Endothelial cell of umbilical vein (primary cell): ENCODE measurements around the gene TOR1A. TPM values are rescaled to one million over a fixed set of nuclear protein-coding genes. Genes with fewer than 3 reads are reported as not detected.
"Not testable (repeated sequence)": the region's sequence is repeated elsewhere in the genome, so short reads cannot be mapped to it uniquely, and the experiment has no call there.

Source experiments
- BruUV-seq: library from RNA; stranded (reverse); fragments of 400-500 nt; replicated peaks from 2 replicates; lab custom pipeline; 2021; lab: Mats Ljungman, UMichigan
- CTCF ChIA-PET: fragments of 300-600, 350-600 bp; sonication (Branson Sonifier 250); formaldehyde crosslinking; loops from one replicate; lab custom pipeline; 2021; ENCODE audit warnings: antibody characterized with exemption, inconsistent platforms; lab: Charles Lee
- POLR2A ChIA-PET: fragments of 300-600, 350-600 bp; sonication (Branson Sonifier 250); formaldehyde crosslinking; loops from one replicate; lab custom pipeline; 2021; ENCODE audit warnings: antibody characterized with exemption, inconsistent platforms; lab: Charles Lee
- DNase-seq: peaks from one replicate; pipeline ENCODE4 v3.0.0-alpha.2; 2011; ENCODE audit warnings: low read depth, low spot score
- FAIRE-seq: peaks from 2 replicates; lab custom pipeline; 2011; peaks lifted over from hg19 to GRCh38; lab: Jason Lieb, UNC
- H2AFZ ChIP-seq: 2 replicates; pipeline ENCODE4 v1.6.0; 2012; ENCODE audit warnings: low read depth, low read length, control low read depth, inconsistent platforms
- H3K27ac ChIP-seq: 2 replicates; pipeline ENCODE4 v1.5.1; 2011; ENCODE audit warnings: low read depth, mild to moderate bottlenecking, control low read depth, low read length, moderate library complexity; ENCODE audit not compliant: insufficient read depth
- H3K27me3 ChIP-seq, 2 experiments: 2 replicates each; pipeline versions ENCODE4 v1.6.0 to v1.6.1; 2011; ENCODE audit warnings: low read length in 2 of 2, mixed read lengths in 1 of 2; ENCODE audit not compliant: control insufficient read depth in 2 of 2, insufficient read depth in 2 of 2
- H3K36me3 ChIP-seq, 2 experiments: 2 replicates in 1 of 2; 3 replicates in 1 of 2; pipeline ENCODE4 v1.5.1; 2011; ENCODE audit warnings: low read length in 2 of 2, mild to moderate bottlenecking in 1 of 2, moderate library complexity in 1 of 2; ENCODE audit not compliant: control insufficient read depth in 2 of 2, insufficient read depth in 2 of 2; ENCODE audit errors: extremely low read depth in 1 of 2
- H3K4me1 ChIP-seq: 3 replicates; pipeline ENCODE4 v1.5.1; 2011; ENCODE audit warnings: mild to moderate bottlenecking, low read length; ENCODE audit not compliant: control insufficient read depth, insufficient read depth; ENCODE audit errors: extremely low read depth
- H3K4me2 ChIP-seq: 2 replicates; pipeline ENCODE4 v1.6.1; 2011; ENCODE audit warnings: low read length, control low read depth, mixed read lengths; ENCODE audit not compliant: insufficient read depth
- H3K4me3 ChIP-seq, 3 experiments: fragments of 200-600 bp in 1 of 3; sonication (generic), shearing (Covaris generic) in 1 of 3; replicated peaks in 1 of 3; 2 replicates each; pipeline ENCODE4 v1.5.1; 2011 to 2016; ENCODE audit warnings: control low read depth in 3 of 3, low read length in 3 of 3, mild to moderate bottlenecking in 2 of 3, inconsistent platforms in 1 of 3, low read depth in 1 of 3, moderate library complexity in 1 of 3; ENCODE audit not compliant: insufficient read depth in 1 of 3
- H3K79me2 ChIP-seq: 2 replicates; pipeline ENCODE4 v1.6.0; 2012; ENCODE audit warnings: low read length, inconsistent platforms; ENCODE audit not compliant: control insufficient read depth, insufficient read depth
- H3K9ac ChIP-seq: replicated peaks from 2 replicates; pipeline ENCODE3; 2011; ENCODE audit warnings: low read length, control low read depth; ENCODE audit not compliant: insufficient read depth; ENCODE audit errors: extremely low read depth
- H3K9me1 ChIP-seq: replicated peaks from 3 replicates; pipeline ENCODE4 v1.6.0; 2011; ENCODE audit warnings: mild to moderate bottlenecking, low read length; ENCODE audit not compliant: control insufficient read depth, insufficient read depth; ENCODE audit errors: extremely low read depth
- H3K9me3 ChIP-seq: replicated peaks from 2 replicates; pipeline ENCODE4 v1.5.1; 2012; ENCODE audit warnings: low read length, inconsistent platforms; ENCODE audit not compliant: control insufficient read depth, insufficient read depth
- H4K20me1 ChIP-seq: replicated peaks from 2 replicates; pipeline ENCODE3; 2011; ENCODE audit warnings: mild to moderate bottlenecking, low read length; ENCODE audit not compliant: control insufficient read depth, insufficient read depth; ENCODE audit errors: extremely low read depth
- EZH2 ChIP-seq: IDR thresholded peaks from 2 replicates; pipeline ENCODE4 v1.6.1; 2012; ENCODE audit warnings: borderline replicate concordance, low read depth, mild to moderate bottlenecking, moderate library complexity, low read length, inconsistent platforms; ENCODE audit not compliant: severe bottlenecking
- FOS ChIP-seq: IDR thresholded peaks from 2 replicates; pipeline ENCODE4 v1.6.1; 2011; ENCODE audit warnings: mild to moderate bottlenecking, low read length, moderate library complexity, borderline replicate concordance; ENCODE audit not compliant: insufficient read depth
- GATA2 ChIP-seq: IDR thresholded peaks from 2 replicates; pipeline ENCODE4 v1.7.0; 2011; ENCODE audit warnings: low read depth, mild to moderate bottlenecking, moderate library complexity, mixed read lengths, low read length; ENCODE audit not compliant: insufficient read length, insufficient read depth
- JUN ChIP-seq: IDR thresholded peaks from 2 replicates; pipeline ENCODE4 v1.6.1; 2011; ENCODE audit warnings: borderline replicate concordance, low read depth; ENCODE audit not compliant: insufficient read length, insufficient read depth
- MAX ChIP-seq: IDR thresholded peaks from 2 replicates; pipeline ENCODE4 v1.6.1; 2011; ENCODE audit not compliant: insufficient read depth, insufficient read length
- MYC ChIP-seq: IDR thresholded peaks from one replicate; pipeline ENCODE4 v1.6.1; 2011; ENCODE audit warnings: mild to moderate bottlenecking, low read depth, low read length
- POLR2A ChIP-seq: IDR thresholded peaks from 2 replicates; pipeline ENCODE4 v1.6.1; 2012; ENCODE audit warnings: low read depth, mild to moderate bottlenecking, control low read depth, low read length
- POLR2AphosphoS5 ChIP-seq: IDR thresholded peaks from 2 replicates; pipeline ENCODE4 v1.6.1; 2012; ENCODE audit warnings: low read depth, mild to moderate bottlenecking, control low read depth, low read length, moderate library complexity; ENCODE audit not compliant: insufficient read depth
- dilution Hi-C: fragments of 300-500 bp; cut with MboI; formaldehyde crosslinking; loops from one replicate; pipeline ENCODE4 v1.15.0; 2019; ENCODE audit warnings: low sequenced_read_pairs; ENCODE audit not compliant: extremely low pct_ligation_motif_present
- intact Hi-C: fragments of 100-400 bp; cut with micrococcal nuclease; formaldehyde crosslinking; loops from one replicate; pipeline ENCODE4 v1.10.0; 2022
- polyA plus RNA-seq, 4 experiments: library from polyadenylated mRNA; depleted of rRNA in 3 of 4; stranded (reverse) in 3 of 4; unstranded in 1 of 4; fragments of >200 nt; gene quantifications; 2 replicates each; pipeline versions ENCODE4 v1.2.1 to v1.2.3, GENCODE V29; 2011 to 2012; ENCODE audit warnings: missing spikeins in 1 of 4
- total RNA-seq: library from RNA; stranded (reverse); gene quantifications from 2 replicates; pipeline ENCODE4 v1.2.3, GENCODE V29; 2021
- TF ChIP-seq, protein P1 (sequence below), 2 donors: IDR thresholded peaks; 1 replicate in 1 of 2; 2 replicates in 1 of 2; pipeline ENCODE4 v1.5.1; 2011; ENCODE audit warnings: low read length in 2 of 2, mild to moderate bottlenecking in 2 of 2, moderate library complexity in 2 of 2, control low read depth in 1 of 2, inconsistent platforms in 1 of 2, low read depth in 1 of 2; ENCODE audit not compliant: insufficient read depth in 1 of 2; ENCODE audit errors: extremely low read depth in 1 of 2

Gene TOR1A
- total and polyA plus RNA-seq, 2 donors (not counting 3 experiments of a cell fraction or from before 2014, with no cell fraction given): 57.8 to 89.8 TPM

DNA sequence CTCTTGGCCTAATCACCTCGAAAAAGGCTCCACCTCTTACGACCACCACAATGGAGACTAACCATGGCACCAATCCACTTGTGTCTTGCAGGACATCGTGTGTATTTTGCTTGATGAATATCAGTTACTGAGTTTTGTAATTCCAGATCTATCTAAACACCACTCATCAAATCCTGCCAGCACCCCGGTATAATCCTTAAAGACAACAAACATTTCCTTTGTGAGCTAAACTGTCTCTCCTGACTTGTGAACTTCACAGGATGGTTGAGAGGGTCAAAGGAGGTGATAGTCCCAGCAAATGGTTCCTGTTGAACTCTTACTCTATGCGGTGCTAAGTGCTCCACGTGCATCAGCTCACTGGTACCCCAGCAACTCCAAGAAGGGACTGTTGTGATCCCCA lies 25.0 kb downstream of the TOR1A start:
- ChIA-PET POLR2A (no interaction called here), CTCF (interaction anchor here (1.4 kb wide), 1 partner anchor 9 kb away, joined by 3 read pairs; no protein-coding TSS in a partner anchor)
- intact Hi-C loops: no loop called here
- no peaks in the 10 kb centered on the region for H3K9me1 ChIP-seq
- H3K27ac ChIP-seq: no peak overlapping the region
- DNase-seq: no peak
- H3K9ac ChIP-seq: no peak overlapping the region
- H3K36me3 ChIP-seq: no peaks in the 10 kb centered on the region
- TF ChIP-seq, protein P1, sequence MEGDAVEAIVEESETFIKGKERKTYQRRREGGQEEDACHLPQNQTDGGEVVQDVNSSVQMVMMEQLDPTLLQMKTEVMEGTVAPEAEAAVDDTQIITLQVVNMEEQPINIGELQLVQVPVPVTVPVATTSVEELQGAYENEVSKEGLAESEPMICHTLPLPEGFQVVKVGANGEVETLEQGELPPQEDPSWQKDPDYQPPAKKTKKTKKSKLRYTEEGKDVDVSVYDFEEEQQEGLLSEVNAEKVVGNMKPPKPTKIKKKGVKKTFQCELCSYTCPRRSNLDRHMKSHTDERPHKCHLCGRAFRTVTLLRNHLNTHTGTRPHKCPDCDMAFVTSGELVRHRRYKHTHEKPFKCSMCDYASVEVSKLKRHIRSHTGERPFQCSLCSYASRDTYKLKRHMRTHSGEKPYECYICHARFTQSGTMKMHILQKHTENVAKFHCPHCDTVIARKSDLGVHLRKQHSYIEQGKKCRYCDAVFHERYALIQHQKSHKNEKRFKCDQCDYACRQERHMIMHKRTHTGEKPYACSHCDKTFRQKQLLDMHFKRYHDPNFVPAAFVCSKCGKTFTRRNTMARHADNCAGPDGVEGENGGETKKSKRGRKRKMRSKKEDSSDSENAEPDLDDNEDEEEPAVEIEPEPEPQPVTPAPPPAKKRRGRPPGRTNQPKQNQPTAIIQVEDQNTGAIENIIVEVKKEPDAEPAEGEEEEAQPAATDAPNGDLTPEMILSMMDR (IDR thresholded peaks at IDR 0.05; ENCODE audit: extremely low read depth in 1 of 2, insufficient read depth in 1 of 2, low read depth in 1 of 2, low read length in 2 of 2): no peak
- TF ChIP-seq POLR2A (no peak), MAX (no peak), GATA2 (no peak), FOS (no peak), JUN (no peak), EZH2 (no peak), MYC (no peak), POLR2AphosphoS5 (no peak)
- peaks cover 4% of the 10 kb centered on the region for H3K79me2 ChIP-seq
- no peak for FAIRE-seq
- H3K4me1 ChIP-seq: peaks cover 5% of the 10 kb centered on the region
- dilution Hi-C loops: no loop called here
- H2AFZ ChIP-seq: no peak overlapping the region
- H3K9me3 ChIP-seq: no peaks in the 10 kb centered on the region
- H3K27me3 ChIP-seq: peaks cover 0 to 5% of the 10 kb centered on the region in 2 experiments
- no peak overlapping the region for H3K4me3 ChIP-seq
- no TSS peak for BruUV-seq
- H3K4me2 ChIP-seq: no peak overlapping the region
- H4K20me1 ChIP-seq: no peaks in the 10 kb centered on the region

- H3K27ac ChIP-seq, H3K4me3 ChIP-seq, H4K20me1 ChIP-seq, H3K79me2 ChIP-seq, H3K4me1 ChIP-seq, H3K9me3 ChIP-seq, intact Hi-C loops, H3K9me1 ChIP-seq, dilution Hi-C loops, H3K9ac ChIP-seq, H3K36me3 ChIP-seq, BruUV-seq, DNase-seq, H2AFZ ChIP-seq, FAIRE-seq, H3K27me3 ChIP-seq, POLR2A ChIA-PET, H3K4me2 ChIP-seq: not testable (repeated sequence)
- CTCF ChIA-PET: interaction anchor here (0.8 kb wide), 1 partner anchor 58 kb away, joined by 3 read pairs; no protein-coding TSS in a partner anchor
These were observed 27.9 kb downstream of the TOR1A start for GRCh38 chr9:129796029-129796428.
